Mesendoderm (in vitro differentiated cells): ENCODE data around the gene SLC25A2.

Experiments used
- DNase-seq: peaks from one replicate; pipeline ENCODE4 v3.0.0; 2013
- H2AK5ac ChIP-seq: 2 replicates; pipeline ENCODE4 v1.6.1; 2013; ENCODE audit warnings: low read length, inconsistent platforms
- H2BK120ac ChIP-seq: 2 replicates; pipeline ENCODE4 v1.6.1; 2013; ENCODE audit warnings: low read depth, mild to moderate bottlenecking, low read length, moderate library complexity, mixed read lengths
- H2BK15ac ChIP-seq: replicated peaks from 2 replicates; pipeline ENCODE4 v1.6.1; 2013; ENCODE audit warnings: low read depth, mild to moderate bottlenecking, moderate library complexity
- H2BK5ac ChIP-seq: 2 replicates; pipeline ENCODE4 v1.6.1; 2013; ENCODE audit warnings: low read length, inconsistent platforms
- H3K18ac ChIP-seq: 2 replicates; pipeline ENCODE4 v1.6.1; 2013; ENCODE audit warnings: mild to moderate bottlenecking, low read length, mixed read lengths
- H3K23ac ChIP-seq: one replicate; pipeline ENCODE4 v1.6.1; 2013; ENCODE audit warnings: low read length
- H3K27ac ChIP-seq: 2 replicates; pipeline ENCODE4 v1.5.1; 2013; ENCODE audit warnings: low read depth, mild to moderate bottlenecking, inconsistent platforms, low read length, moderate library complexity
- H3K27me3 ChIP-seq: 2 replicates; pipeline ENCODE4 v1.6.1; 2013; ENCODE audit warnings: low read length, control low read depth, mild to moderate bottlenecking, inconsistent platforms; ENCODE audit not compliant: insufficient read depth, poor library complexity
- H3K36me3 ChIP-seq: 2 replicates; pipeline ENCODE4 v1.6.1; 2013; ENCODE audit warnings: low read length, inconsistent platforms; ENCODE audit not compliant: control insufficient read depth, insufficient read depth
- H3K4ac ChIP-seq: one replicate; pipeline ENCODE4 v1.6.1; 2013; ENCODE audit warnings: low read depth, mild to moderate bottlenecking, low read length, moderate library complexity
- H3K4me1 ChIP-seq: 2 replicates; pipeline ENCODE4 v1.6.1; 2013; ENCODE audit warnings: low read depth, low read length, inconsistent platforms; ENCODE audit not compliant: control insufficient read depth
- H3K4me2 ChIP-seq: 2 replicates; pipeline ENCODE4 v1.6.1; 2013; ENCODE audit warnings: low read length
- H3K4me3 ChIP-seq: 2 replicates; pipeline ENCODE4 v1.5.1; 2013; ENCODE audit warnings: mild to moderate bottlenecking, low read length
- H3K56ac ChIP-seq: one replicate; pipeline ENCODE4 v1.6.1; 2013; ENCODE audit warnings: low read length
- H3K79me1 ChIP-seq: 2 replicates; pipeline ENCODE4 v1.6.1; 2013; ENCODE audit warnings: low read length, inconsistent platforms
- H3K79me2 ChIP-seq: 2 replicates; pipeline ENCODE4 v1.6.1; 2013; ENCODE audit warnings: mild to moderate bottlenecking, low read length; ENCODE audit not compliant: control insufficient read depth, insufficient read depth
- H3K9ac ChIP-seq: 2 replicates; pipeline ENCODE4 v1.6.1; 2013; ENCODE audit warnings: low read length, inconsistent platforms
- H4K5ac ChIP-seq: one replicate; pipeline ENCODE4 v1.6.1; 2013; ENCODE audit warnings: low read length
- H4K8ac ChIP-seq: one replicate; pipeline ENCODE4 v1.6.1; 2013; ENCODE audit warnings: low read depth, mild to moderate bottlenecking, control low read depth, low read length, moderate library complexity
- WGBS: extraction: QIAGEN DNeasy Blood & Tissue Kit; methylation state at CpG from one replicate; pipeline ENCODE4 v1.1.7; 2013; ENCODE audit warnings: low lambda C conversion rate, missing lambda C conversion rate; ENCODE audit not compliant: insufficient coverage; ENCODE audit errors: extremely low coverage; 5-methylcytosine and 5-hydroxymethylcytosine counted together

SLC25A2 gene

GRCh38 chr5:141306630-141307029 is 2.8 kb upstream of the SLC25A2 start:
- no peak overlapping the region for H3K4me2 ChIP-seq
- H4K5ac ChIP-seq, result no peak overlapping the region
- H3K56ac ChIP-seq, result no peak overlapping the region
- H3K79me2 ChIP-seq, result no peaks in the 10 kb centered on the region
- no peak overlapping the region for H2AK5ac ChIP-seq
- no CpG with 5 or more reads among the region's 1 CpG for WGBS
- DNase-seq, result no peak
- no peak overlapping the region for H2BK5ac ChIP-seq
- no peak overlapping the region for H3K4me3 ChIP-seq
- no peaks in the 10 kb centered on the region for H3K4me1 ChIP-seq
- no peaks in the 10 kb centered on the region for H3K27me3 ChIP-seq
- no peak overlapping the region for H4K8ac ChIP-seq
- H3K79me1 ChIP-seq, result no peaks in the 10 kb centered on the region
- no peak overlapping the region for H3K9ac ChIP-seq
- no peaks in the 10 kb centered on the region for H3K36me3 ChIP-seq
- H2BK120ac ChIP-seq, result no peak overlapping the region
- H2BK15ac ChIP-seq, result no peak overlapping the region
- H3K18ac ChIP-seq, result no peak overlapping the region
- no peak overlapping the region for H3K27ac ChIP-seq
- no peak overlapping the region for H3K4ac ChIP-seq
- H3K23ac ChIP-seq, result no peak overlapping the region

- Histone ChIP-seq H2BK120ac (no peak overlapping the region), H3K36me3 (no peaks in the 10 kb centered on the region), H3K79me1 (no peaks in the 10 kb centered on the region), H3K4me2 (no peak overlapping the region), H3K18ac (no peak overlapping the region), H2BK15ac (no peak overlapping the region), H2AK5ac (no peak overlapping the region), H3K27ac (no peak overlapping the region), H3K27me3 (no peaks in the 10 kb centered on the region), H3K56ac (no peak overlapping the region), H4K5ac (no peak overlapping the region), H3K23ac (no peak overlapping the region), H3K79me2 (no peaks in the 10 kb centered on the region), H2BK5ac (no peak overlapping the region), H3K9ac (no peak overlapping the region), H3K4ac (no peak overlapping the region), H3K4me1 (no peaks in the 10 kb centered on the region), H3K4me3 (no peak overlapping the region), H4K8ac (no peak overlapping the region)
- WGBS, result no CpG with 5 or more reads among the region's 4 CpGs
- no peak for DNase-seq
Measured at GRCh38 chr5:141298376-141298775, 5.5 kb downstream of the SLC25A2 start.

GRCh38 chr5:141272906-141273305 is 30.9 kb downstream of the SLC25A2 start:
- Histone ChIP-seq H2BK120ac (no peak overlapping the region), H3K56ac (no peak overlapping the region), H3K4me1 (no peaks in the 10 kb centered on the region), H4K5ac (no peak overlapping the region), H4K8ac (no peak overlapping the region), H3K36me3 (no peaks in the 10 kb centered on the region), H2BK5ac (no peak overlapping the region), H2BK15ac (no peak overlapping the region), H3K18ac (no peak overlapping the region), H2AK5ac (no peak overlapping the region), H3K27ac (no peak overlapping the region), H3K27me3 (no peaks in the 10 kb centered on the region), H3K23ac (no peak overlapping the region), H3K9ac (no peak overlapping the region), H3K4me2 (no peak overlapping the region), H3K4me3 (no peak overlapping the region), H3K4ac (no peak overlapping the region), H3K79me1 (no peaks in the 10 kb centered on the region), H3K79me2 (no peaks in the 10 kb centered on the region)
- DNase-seq, result peak; percentile 37
- WGBS, result no CpG with 5 or more reads among the region's 3 CpGs

- Histone ChIP-seq H2BK5ac (no peak overlapping the region), H3K18ac (no peak overlapping the region), H3K27me3 (no peaks in the 10 kb centered on the region), H3K36me3 (no peaks in the 10 kb centered on the region), H3K23ac (no peak overlapping the region), H3K79me1 (no peaks in the 10 kb centered on the region), H3K4ac (no peak overlapping the region), H3K9ac (no peak overlapping the region), H3K56ac (no peak overlapping the region), H3K27ac (no peak overlapping the region), H2BK120ac (no peak overlapping the region), H3K4me2 (no peak overlapping the region), H4K5ac (no peak overlapping the region), H3K79me2 (no peaks in the 10 kb centered on the region), H3K4me1 (no peaks in the 10 kb centered on the region), H3K4me3 (no peak overlapping the region), H2AK5ac (no peak overlapping the region), H2BK15ac (no peak overlapping the region), H4K8ac (no peak overlapping the region)
- WGBS, result no CpG with 5 or more reads among the region's 4 CpGs
- no peak for DNase-seq
Measured at GRCh38 chr5:141269195-141269594, 34.7 kb downstream of the SLC25A2 start.

- Histone ChIP-seq H2BK5ac (no peak overlapping the region), H3K56ac (no peak overlapping the region), H3K4ac (no peak overlapping the region), H3K23ac (no peak overlapping the region), H3K18ac (no peak overlapping the region), H3K36me3 (no peaks in the 10 kb centered on the region), H2BK120ac (no peak overlapping the region), H3K79me1 (no peaks in the 10 kb centered on the region), H3K27me3 (no peaks in the 10 kb centered on the region), H2BK15ac (no peak overlapping the region), H3K4me1 (no peaks in the 10 kb centered on the region), H3K9ac (no peak overlapping the region), H3K4me2 (no peak overlapping the region), H4K5ac (no peak overlapping the region), H3K27ac (no peak overlapping the region), H2AK5ac (no peak overlapping the region), H4K8ac (no peak overlapping the region), H3K4me3 (no peak overlapping the region), H3K79me2 (no peaks in the 10 kb centered on the region)
- DNase-seq, result no peak
- WGBS, result no CpG with 5 or more reads among the region's 1 CpG
Measured at GRCh38 chr5:141261238-141261546, 42.7 kb downstream of the SLC25A2 start.

GRCh38 chr5:141260458-141261237 is 43.2 kb downstream of the SLC25A2 start:
- no peaks in the 10 kb centered on the region for H3K27me3 ChIP-seq
- no peaks in the 10 kb centered on the region for H3K79me1 ChIP-seq
- no peaks in the 10 kb centered on the region for H3K79me2 ChIP-seq
- H2BK120ac ChIP-seq, result no peak overlapping the region
- H3K4me3 ChIP-seq, result no peak overlapping the region
- H3K27ac ChIP-seq, result no peak overlapping the region
- H3K4me2 ChIP-seq, result no peak overlapping the region
- no peak overlapping the region for H3K4ac ChIP-seq
- no peak overlapping the region for H3K56ac ChIP-seq
- no peak overlapping the region for H3K18ac ChIP-seq
- H3K9ac ChIP-seq, result no peak overlapping the region
- H2AK5ac ChIP-seq, result no peak overlapping the region
- no peak overlapping the region for H3K23ac ChIP-seq
- no peaks in the 10 kb centered on the region for H3K4me1 ChIP-seq
- no peak overlapping the region for H4K8ac ChIP-seq
- no CpG with 5 or more reads among the region's 5 CpGs for WGBS
- no peak overlapping the region for H4K5ac ChIP-seq
- no peak overlapping the region for H2BK15ac ChIP-seq
- no peak overlapping the region for H2BK5ac ChIP-seq
- DNase-seq, result peak; percentile 27
- H3K36me3 ChIP-seq, result no peaks in the 10 kb centered on the region
